HG03060 (cell line): ENCODE data around the gene PRTN3.

Experiments
- ATAC-seq: cut with Tn5 transposase; IDR thresholded peaks from one replicate; pipeline ENCODE4 v1.9.1; 2021; ENCODE audit warnings: low read depth, moderate number of reproducible peaks; ENCODE audit not compliant: unreplicated experiment

Gene PRTN3

GRCh38 chr19:803099-803561, 37.7 kb upstream of the PRTN3 start:
- ATAC-seq, result no peak

GRCh38 chr19:803686-804418, 36.9 kb upstream of the PRTN3 start:
- no peak for ATAC-seq

DNA sequence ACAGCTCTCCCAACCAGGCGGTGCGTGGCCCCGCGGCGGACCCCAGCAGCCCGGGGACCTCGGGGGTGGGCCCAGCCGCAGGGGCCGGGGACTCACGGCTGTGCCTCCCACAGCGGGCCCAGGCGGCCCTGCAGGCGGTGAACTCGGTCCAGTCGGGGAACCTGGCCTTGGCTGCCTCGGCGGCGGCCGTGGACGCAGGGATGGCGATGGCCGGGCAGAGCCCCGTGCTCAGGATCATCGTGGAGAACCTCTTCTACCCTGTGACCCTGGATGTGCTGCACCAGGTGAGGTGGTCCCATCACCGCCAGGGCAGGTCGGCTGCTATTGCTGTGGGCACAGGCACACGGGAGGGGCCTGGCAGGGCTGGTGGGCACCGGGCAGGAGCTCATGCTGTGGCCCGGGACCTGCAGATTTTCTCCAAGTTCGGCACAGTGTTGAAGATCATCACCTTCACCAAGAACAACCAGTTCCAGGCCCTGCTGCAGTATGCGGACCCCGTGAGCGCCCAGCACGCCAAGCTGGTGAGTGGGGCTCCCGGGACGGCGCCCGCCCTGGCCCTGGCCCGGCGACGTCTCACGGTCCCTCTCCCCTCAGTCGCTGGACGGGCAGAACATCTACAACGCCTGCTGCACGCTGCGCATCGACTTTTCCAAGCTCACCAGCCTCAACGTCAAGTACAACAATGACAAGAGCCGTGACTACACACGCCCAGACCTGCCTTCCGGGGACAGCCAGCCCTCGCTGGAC, 36.2 kb upstream of the PRTN3 start:
- no peak for ATAC-seq

DNA sequence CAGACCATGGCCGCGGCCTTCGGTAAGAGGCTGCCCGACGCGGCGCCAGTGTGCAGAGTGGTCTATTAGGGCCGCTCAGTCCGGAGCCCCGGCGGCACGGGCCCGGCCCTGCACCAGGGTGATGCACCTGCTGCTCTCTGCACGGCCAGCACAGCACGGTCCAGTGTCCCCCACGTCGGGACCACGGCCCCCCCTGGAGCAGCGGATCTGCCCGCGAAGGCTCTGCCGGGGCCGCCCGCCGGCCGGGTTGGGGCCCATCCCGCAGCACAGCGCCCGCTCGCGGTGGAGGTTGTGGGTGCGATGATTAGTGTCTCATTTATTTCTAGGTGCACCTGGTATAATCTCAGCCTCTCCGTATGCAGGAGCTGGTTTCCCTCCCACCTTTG, 35.6 kb upstream of the PRTN3 start:
- no peak for ATAC-seq

GRCh38 chr19:805600-806550, 34.9 kb upstream of the PRTN3 start:
- ATAC-seq, result no peak

- no peak for ATAC-seq
Observed at GRCh38 chr19:806815-807421, 33.9 kb upstream of the PRTN3 start.

DNA sequence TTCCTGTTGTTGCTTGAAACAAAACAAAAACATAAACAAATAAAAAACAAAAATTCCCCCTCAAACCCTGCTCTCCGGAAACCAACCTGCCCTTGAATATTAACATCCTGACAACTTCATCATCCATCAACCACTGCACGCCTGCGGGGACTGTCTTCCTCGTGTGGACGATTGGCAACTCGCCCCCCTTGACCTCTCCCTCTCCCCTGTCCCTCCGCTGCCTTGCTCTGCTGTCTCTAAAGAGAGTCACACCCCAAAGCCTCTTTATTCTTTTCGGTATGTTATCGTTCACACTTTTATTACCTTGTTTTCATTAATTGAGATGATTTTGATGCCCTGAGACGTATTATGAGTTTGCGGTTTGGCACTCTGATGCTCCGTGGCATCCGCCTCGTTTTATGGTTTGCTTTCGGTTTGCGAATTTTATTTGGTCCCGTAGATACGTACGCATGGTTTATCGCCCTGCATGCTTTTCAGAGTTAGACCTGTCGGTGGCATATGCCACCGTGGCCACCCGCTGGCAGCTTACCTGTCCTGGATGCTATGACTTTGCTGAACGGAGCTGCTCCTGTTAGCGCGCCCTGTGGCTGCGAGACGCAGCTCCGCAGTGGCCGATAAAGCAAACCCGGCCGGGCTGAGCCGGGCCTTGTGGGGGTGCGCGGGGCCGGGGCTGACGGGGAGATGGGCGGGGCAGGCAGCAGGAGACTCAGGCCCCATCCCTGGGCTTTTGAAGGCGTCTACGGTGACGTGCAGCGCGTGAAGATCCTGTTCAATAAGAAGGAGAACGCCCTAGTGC, 33.0 kb upstream of the PRTN3 start:
- no peak for ATAC-seq

GRCh38 chr19:808423-808775, 32.4 kb upstream of the PRTN3 start:
- ATAC-seq, result no peak

- ATAC-seq, result no peak
Observed at GRCh38 chr19:810077-810855, 30.5 kb upstream of the PRTN3 start.

DNA sequence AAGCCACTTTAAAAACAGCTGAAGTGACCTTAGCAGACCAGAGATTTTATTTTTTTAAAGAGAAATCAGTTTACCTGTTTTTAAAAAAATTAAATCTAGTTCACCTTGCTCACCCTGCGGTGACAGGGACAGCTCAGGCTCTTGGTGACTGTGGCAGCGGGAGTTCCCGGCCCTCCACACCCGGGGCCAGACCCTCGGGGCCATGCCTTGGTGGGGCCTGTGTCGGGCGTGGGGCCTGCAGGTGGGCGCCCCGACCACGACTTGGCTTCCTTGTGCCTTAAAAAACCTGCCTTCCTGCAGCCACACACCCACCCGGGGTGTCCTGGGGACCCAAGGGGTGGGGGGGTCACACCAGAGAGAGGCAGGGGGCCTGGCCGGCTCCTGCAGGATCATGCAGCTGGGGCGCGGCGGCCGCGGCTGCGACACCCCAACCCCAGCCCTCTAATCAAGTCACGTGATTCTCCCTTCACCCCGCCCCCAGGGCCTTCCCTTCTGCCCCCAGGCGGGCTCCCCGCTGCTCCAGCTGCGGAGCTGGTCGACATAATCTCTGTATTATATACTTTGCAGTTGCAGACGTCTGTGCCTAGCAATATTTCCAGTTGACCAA, 29.8 kb upstream of the PRTN3 start:
- no peak for ATAC-seq

DNA sequence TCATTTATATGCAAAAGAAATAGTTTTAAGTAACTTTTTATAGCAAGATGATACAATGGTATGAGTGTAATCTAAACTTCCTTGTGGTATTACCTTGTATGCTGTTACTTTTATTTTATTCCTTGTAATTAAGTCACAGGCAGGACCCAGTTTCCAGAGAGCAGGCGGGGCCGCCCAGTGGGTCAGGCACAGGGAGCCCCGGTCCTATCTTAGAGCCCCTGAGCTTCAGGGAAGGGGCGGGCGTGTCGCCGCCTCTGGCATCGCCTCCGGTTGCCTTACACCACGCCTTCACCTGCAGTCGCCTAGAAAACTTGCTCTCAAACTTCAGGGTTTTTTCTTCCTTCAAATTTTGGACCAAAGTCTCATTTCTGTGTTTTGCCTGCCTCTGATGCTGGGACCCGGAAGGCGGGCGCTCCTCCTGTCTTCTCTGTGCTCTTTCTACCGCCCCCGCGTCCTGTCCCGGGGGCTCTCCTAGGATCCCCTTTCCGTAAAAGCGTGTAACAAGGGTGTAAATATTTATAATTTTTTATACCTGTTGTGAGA, 29.2 kb upstream of the PRTN3 start:
- ATAC-seq, result no peak

- no peak for ATAC-seq
Observed at GRCh38 chr19:812049-812746, 28.6 kb upstream of the PRTN3 start.

DNA sequence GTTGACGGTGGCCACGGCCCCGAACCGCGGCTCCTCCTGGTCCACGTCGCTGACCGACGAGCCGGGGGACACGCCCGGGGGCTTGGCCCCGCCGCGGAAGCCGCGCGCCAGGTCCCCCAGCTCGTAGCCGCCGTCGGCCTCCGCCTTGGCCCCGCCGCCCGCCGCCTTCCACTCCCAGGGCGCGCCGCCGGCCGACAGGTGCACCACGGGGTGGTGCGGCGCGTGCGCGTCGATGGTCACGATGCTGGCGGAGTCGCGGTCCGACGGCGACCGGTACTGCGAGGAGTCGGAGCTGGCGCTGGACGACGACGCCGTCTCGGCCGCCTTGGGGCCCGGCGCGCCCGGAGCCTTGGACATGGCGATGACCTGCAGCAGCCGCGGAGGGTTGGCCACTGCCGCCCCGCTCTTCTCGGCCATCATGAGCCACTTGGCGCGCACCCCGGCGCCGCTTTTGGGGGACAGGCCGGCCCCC, 28.0 kb upstream of the PRTN3 start:
- ATAC-seq, result no peak

GRCh38 chr19:813219-814151, 27.3 kb upstream of the PRTN3 start:
- ATAC-seq, result no peak

- no peak for ATAC-seq
Observed at GRCh38 chr19:814152-815078, 26.4 kb upstream of the PRTN3 start.
